GM12864 (cell line): ENCODE results near the gene ALOX12.

Experiments used
- DNase-seq: peaks from one replicate; pipeline ENCODE4 v3.0.0-alpha.2; 2011; ENCODE audit warnings: low read depth
- H3K4me3 ChIP-seq: 2 replicates; pipeline ENCODE4 v1.5.1; 2011; ENCODE audit warnings: mild to moderate bottlenecking, low read depth, low read length, control low read depth
- CTCF ChIP-seq: IDR thresholded peaks from 2 replicates; pipeline ENCODE4 v1.5.1; 2011; ENCODE audit warnings: low read depth, mild to moderate bottlenecking, moderate library complexity, low read length, control low read depth, inconsistent platforms; ENCODE audit errors: missing control alignments

Gene ALOX12

GRCh38 chr17:7017827-7018200 lies 22.0 kb downstream of the ALOX12 start:
- no peak for DNase-seq
- no peak for TF ChIP-seq CTCF
- no peak overlapping the region for H3K4me3 ChIP-seq

GRCh38 chr17:7018331-7018964 lies 22.6 kb downstream of the ALOX12 start:
- TF ChIP-seq CTCF, result no peak
- DNase-seq, result no peak
- no peak overlapping the region for H3K4me3 ChIP-seq

GRCh38 chr17:7019367-7019766 lies 23.5 kb downstream of the ALOX12 start:
- no peak for TF ChIP-seq CTCF
- H3K4me3 ChIP-seq, result no peak overlapping the region
- DNase-seq, result no peak

- H3K4me3 ChIP-seq, result no peak overlapping the region
- TF ChIP-seq CTCF, result no peak
- DNase-seq, result no peak
These were observed 24.1 kb downstream of the ALOX12 start for GRCh38 chr17:7019839-7020519.

- no peak overlapping the region for H3K4me3 ChIP-seq
- no peak for DNase-seq
- TF ChIP-seq CTCF, result no peak
These were observed 25.2 kb downstream of the ALOX12 start for GRCh38 chr17:7020894-7021664.

GRCh38 chr17:7021993-7022778 lies 26.3 kb downstream of the ALOX12 start:
- no peak for DNase-seq
- peak overlapping the region; percentile 44 for H3K4me3 ChIP-seq
- TF ChIP-seq CTCF, result peak; percentile 94
